Neural crest cell (in vitro differentiated cells): ENCODE measurements around the gene HTATSF1. TPM values are rescaled to one million over a fixed set of nuclear protein-coding genes. Genes with fewer than 3 reads are reported as not detected.

Source experiments
- DNase-seq: peaks from one replicate; pipeline ENCODE4 v3.0.0; 2021; ENCODE audit warnings: low read depth, mixed read lengths, low spot score
- H3K27ac Mint-ChIP-seq: one replicate; pipeline ENCODE4 v1.8.0; 2021; ENCODE audit warnings: mild to moderate bottlenecking, mixed read lengths; ENCODE audit not compliant: unreplicated experiment
- H3K27me3 Mint-ChIP-seq: 2 replicates; pipeline ENCODE4 v1.8.0; 2021; ENCODE audit warnings: low read depth, mild to moderate bottlenecking, mixed read lengths
- H3K36me3 Mint-ChIP-seq: 2 replicates; pipeline ENCODE4 v1.8.0; 2021; ENCODE audit warnings: low read depth, mild to moderate bottlenecking, mixed read lengths
- H3K4me1 Mint-ChIP-seq: 2 replicates; pipeline ENCODE4 v1.8.0; 2021; ENCODE audit warnings: mixed read lengths
- H3K4me3 Mint-ChIP-seq: one replicate; pipeline ENCODE4 v1.8.0; 2021; ENCODE audit warnings: mild to moderate bottlenecking, mixed read lengths
- H3K9me3 Mint-ChIP-seq: 2 replicates; pipeline ENCODE4 v1.8.0; 2021; ENCODE audit warnings: mixed read lengths
- long read RNA-seq: library from polyadenylated mRNA; unstranded; transcript quantifications from one replicate; pipeline ENCODE4 v2.0.0, GENCODE V29; 2020
- total RNA-seq: library from RNA; stranded (reverse); gene quantifications from 2 replicates; pipeline ENCODE4 v1.2.1, GENCODE V29; 2021
- TF ChIP-seq, protein P1 (sequence below): fragments of 200-600 bp; sonication (generic); conservative IDR thresholded peaks from 2 replicates; pipeline ENCODE4 v1.5.0; 2021; ENCODE audit warnings: antibody characterized with exemption, mild to moderate bottlenecking

The HTATSF1 gene, protein sequence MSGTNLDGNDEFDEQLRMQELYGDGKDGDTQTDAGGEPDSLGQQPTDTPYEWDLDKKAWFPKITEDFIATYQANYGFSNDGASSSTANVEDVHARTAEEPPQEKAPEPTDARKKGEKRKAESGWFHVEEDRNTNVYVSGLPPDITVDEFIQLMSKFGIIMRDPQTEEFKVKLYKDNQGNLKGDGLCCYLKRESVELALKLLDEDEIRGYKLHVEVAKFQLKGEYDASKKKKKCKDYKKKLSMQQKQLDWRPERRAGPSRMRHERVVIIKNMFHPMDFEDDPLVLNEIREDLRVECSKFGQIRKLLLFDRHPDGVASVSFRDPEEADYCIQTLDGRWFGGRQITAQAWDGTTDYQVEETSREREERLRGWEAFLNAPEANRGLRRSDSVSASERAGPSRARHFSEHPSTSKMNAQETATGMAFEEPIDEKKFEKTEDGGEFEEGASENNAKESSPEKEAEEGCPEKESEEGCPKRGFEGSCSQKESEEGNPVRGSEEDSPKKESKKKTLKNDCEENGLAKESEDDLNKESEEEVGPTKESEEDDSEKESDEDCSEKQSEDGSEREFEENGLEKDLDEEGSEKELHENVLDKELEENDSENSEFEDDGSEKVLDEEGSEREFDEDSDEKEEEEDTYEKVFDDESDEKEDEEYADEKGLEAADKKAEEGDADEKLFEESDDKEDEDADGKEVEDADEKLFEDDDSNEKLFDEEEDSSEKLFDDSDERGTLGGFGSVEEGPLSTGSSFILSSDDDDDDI
- total RNA-seq, result 69.1 and 69.3 TPM in 2 replicates
- long read RNA-seq, transcript HTATSF1-204 (10 exons, 3,019 nt), result minor isoform, 9 of 126 reads
- long read RNA-seq, transcript HTATSF1-201 (9 exons, 2,775 nt), result major isoform, 99 of 126 reads
- long read RNA-seq, partial matches to known transcripts, result 8 of 126 reads
- long read RNA-seq, other reads (novel, unspliced or antisense), result 10 of 126 reads

DNA sequence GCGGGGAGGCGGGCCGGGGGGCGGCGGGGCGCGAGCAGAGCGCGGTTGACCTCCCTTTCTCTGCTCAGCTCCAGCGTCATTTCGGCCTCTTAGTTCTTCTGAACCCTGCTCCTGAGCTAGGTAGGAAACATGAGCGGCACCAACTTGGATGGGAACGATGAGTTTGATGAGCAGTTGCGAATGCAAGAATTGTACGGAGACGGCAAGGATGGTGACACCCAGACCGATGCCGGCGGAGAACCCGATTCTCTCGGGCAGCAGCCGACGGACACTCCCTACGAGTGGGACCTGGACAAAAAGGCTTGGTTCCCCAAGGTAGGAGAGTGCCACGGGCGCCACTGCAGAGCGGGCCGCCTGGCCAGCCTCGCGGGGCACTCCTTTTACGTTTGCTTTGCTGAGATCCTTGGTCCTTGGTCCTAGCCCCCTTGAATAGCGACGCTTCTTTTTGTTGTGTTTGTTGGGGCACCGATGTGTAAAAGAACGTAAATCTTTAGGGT, at the start of gene HTATSF1:
HTATSF1 (plus strand) TSS at position 37 of the 497 bp plus-strand sequence; CDS start at position 130, 93 bp downstream.
- no peaks in the 10 kb centered on the region for H3K9me3 Mint-ChIP-seq
- peaks cover 5% of the 10 kb centered on the region for H3K27me3 Mint-ChIP-seq
- peaks cover 14% of the 10 kb centered on the region for H3K4me1 Mint-ChIP-seq
- H3K27ac Mint-ChIP-seq, result peak within 1 kb of the TSS; percentile 96
- H3K4me3 Mint-ChIP-seq, result peak within 1 kb of the TSS; percentile 95
- H3K36me3 Mint-ChIP-seq, result no peaks in the 10 kb centered on the region
- DNase-seq, result no peak
- TF ChIP-seq, protein P1, sequence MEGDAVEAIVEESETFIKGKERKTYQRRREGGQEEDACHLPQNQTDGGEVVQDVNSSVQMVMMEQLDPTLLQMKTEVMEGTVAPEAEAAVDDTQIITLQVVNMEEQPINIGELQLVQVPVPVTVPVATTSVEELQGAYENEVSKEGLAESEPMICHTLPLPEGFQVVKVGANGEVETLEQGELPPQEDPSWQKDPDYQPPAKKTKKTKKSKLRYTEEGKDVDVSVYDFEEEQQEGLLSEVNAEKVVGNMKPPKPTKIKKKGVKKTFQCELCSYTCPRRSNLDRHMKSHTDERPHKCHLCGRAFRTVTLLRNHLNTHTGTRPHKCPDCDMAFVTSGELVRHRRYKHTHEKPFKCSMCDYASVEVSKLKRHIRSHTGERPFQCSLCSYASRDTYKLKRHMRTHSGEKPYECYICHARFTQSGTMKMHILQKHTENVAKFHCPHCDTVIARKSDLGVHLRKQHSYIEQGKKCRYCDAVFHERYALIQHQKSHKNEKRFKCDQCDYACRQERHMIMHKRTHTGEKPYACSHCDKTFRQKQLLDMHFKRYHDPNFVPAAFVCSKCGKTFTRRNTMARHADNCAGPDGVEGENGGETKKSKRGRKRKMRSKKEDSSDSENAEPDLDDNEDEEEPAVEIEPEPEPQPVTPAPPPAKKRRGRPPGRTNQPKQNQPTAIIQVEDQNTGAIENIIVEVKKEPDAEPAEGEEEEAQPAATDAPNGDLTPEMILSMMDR, result no peak

DNA sequence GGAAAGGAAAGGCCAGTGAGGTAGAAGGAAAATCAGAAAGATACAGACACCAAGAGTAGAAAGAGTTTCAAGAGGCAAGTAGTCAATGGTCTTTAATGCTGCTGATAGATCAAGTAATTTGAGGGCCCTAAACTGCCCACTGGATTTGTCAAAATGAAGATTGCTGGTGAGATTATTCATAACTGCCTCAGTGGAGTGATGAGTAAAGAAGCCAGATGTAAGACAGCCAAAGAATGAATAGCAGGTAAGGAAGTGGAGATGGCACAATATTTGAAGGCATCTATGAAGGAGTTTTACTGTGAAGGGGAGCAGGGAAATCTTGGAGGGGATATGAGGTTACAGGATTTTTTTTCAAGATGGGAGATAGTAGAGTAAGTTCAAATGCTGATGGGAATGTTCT, 49.4 kb upstream of the HTATSF1 start:
- H3K36me3 Mint-ChIP-seq, result no peaks in the 10 kb centered on the region
- TF ChIP-seq, protein P1, result no peak
- no peak overlapping the region for H3K27ac Mint-ChIP-seq
- H3K4me1 Mint-ChIP-seq, result no peaks in the 10 kb centered on the region
- H3K27me3 Mint-ChIP-seq, result no peaks in the 10 kb centered on the region
- H3K4me3 Mint-ChIP-seq, result no peak overlapping the region
- H3K9me3 Mint-ChIP-seq, result no peaks in the 10 kb centered on the region
- no peak for DNase-seq

DNA sequence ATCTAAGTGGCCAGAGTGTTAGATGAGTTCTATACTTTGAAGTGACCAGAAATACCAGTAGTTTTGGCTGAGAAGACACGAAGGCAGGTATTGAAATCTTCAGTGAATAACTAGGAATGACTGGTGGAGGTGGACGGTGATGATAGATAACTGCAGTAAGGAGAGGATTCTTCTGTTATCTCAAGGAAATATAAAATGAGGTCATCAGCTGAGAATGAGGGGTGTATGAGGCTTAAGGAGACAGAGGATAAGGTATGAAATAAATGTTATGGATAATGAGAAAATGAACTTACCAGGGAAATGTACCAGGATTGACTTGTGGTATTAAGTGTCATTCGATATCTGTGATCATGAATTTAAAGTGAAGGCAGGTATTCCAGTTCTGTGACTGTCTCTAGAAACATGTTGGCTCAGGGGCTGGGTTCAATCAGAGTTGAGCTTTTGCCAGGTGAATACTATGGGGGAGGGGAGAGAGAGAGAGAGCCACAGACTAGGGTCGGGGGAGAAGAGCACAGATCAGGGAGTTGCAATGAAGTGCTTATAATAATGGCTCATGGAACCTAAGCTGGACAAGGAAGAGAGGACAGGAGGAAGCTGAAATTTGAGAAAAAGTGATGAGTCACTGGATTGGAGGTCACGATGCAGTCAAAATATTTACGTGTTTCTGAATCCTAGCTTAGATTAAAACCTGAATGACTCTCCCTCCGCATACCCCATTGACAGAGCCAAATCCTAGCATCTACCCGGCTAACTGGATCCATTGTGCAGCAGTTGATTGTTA, 47.2 kb upstream of the HTATSF1 start:
- no peak overlapping the region for H3K4me3 Mint-ChIP-seq
- no peak for DNase-seq
- no peaks in the 10 kb centered on the region for H3K9me3 Mint-ChIP-seq
- H3K27ac Mint-ChIP-seq, result no peak overlapping the region
- no peaks in the 10 kb centered on the region for H3K36me3 Mint-ChIP-seq
- TF ChIP-seq, protein P1, result no peak
- H3K27me3 Mint-ChIP-seq, result no peaks in the 10 kb centered on the region
- H3K4me1 Mint-ChIP-seq, result no peaks in the 10 kb centered on the region

DNA sequence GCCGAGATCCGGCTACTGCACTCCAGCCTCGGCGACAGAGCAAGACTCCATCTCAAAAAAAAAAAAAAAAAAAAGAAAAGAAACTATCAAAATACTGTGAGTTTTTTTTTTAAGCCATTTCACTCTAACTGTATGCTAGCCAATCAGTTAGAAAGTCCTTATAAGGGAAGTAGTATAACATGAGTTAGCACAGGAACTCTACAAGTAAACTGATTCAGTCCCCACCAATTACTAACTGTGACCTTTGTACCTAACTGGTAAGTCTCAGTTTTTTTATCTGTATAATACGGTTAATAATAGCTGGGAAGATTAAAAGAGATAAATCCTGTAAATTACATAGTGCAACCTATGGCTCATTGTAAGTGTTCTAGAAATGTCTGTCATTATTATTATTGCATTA, 44.8 kb upstream of the HTATSF1 start:
- H3K4me1 Mint-ChIP-seq, result no peaks in the 10 kb centered on the region
- H3K9me3 Mint-ChIP-seq, result no peaks in the 10 kb centered on the region
- H3K4me3 Mint-ChIP-seq, result no peak overlapping the region
- H3K36me3 Mint-ChIP-seq, result no peaks in the 10 kb centered on the region
- H3K27me3 Mint-ChIP-seq, result no peaks in the 10 kb centered on the region
- H3K27ac Mint-ChIP-seq, result no peak overlapping the region
- TF ChIP-seq, protein P1, result no peak
- DNase-seq, result no peak

DNA sequence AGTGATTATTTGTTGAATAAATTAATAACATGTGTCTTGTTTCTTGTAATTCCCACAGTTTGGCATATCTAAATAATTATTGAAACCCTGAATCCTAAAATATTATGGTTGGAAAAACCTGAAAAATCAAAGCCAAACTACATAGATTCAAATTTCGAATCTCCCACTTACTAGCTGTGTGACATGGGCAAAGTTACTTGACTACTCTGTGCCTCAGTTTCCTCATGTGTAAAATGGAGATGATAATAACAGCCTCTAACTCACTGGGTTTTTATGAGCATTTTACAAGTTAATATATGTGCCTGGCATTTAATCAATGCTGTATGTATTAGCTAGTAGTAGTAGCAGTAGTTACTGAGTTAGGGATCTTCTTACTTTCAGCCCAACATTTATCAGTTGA, 44.3 kb upstream of the HTATSF1 start:
- H3K27me3 Mint-ChIP-seq, result no peaks in the 10 kb centered on the region
- no peaks in the 10 kb centered on the region for H3K9me3 Mint-ChIP-seq
- no peak for DNase-seq
- TF ChIP-seq, protein P1, result no peak
- H3K27ac Mint-ChIP-seq, result no peak overlapping the region
- no peak overlapping the region for H3K4me3 Mint-ChIP-seq
- H3K36me3 Mint-ChIP-seq, result no peaks in the 10 kb centered on the region
- H3K4me1 Mint-ChIP-seq, result no peaks in the 10 kb centered on the region
